ENCODE results near the gene CCDC50.

- TF ChIP-seq CTCF (IDR thresholded peaks at IDR 0.05; ENCODE audit: poor library complexity) (no peak), EZH2 (IDR thresholded peaks at IDR 0.05; ENCODE audit: borderline replicate concordance) (no peak), EZH2phosphoT487 (IDR thresholded peaks at IDR 0.05; ENCODE audit: low read depth, severe bottlenecking, unreplicated experiment) (no peak)
These were observed 61.4 kb downstream of the CCDC50 start for GRCh38 chr3:191390580-191390979.

All from hepatocyte (in vitro differentiated cells).